ENCODE results near the gene FCHSD2.

DNA sequence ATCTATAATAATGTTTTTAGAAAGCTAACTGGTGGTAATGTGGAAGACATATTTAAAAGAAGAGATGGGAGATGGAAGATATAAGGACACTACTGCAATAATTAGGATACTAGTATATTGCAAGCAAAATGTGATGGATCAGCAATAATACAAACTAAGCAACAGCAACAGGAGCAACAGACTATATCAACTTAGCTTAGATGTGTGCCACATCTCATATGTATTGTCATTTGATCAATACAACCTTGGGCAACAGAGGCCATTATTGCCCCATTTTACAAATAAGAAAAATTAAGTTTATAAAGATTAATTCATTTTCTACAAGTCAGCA lies 4.2 kb downstream of the FCHSD2 start:
- TF ChIP-seq, protein P1, sequence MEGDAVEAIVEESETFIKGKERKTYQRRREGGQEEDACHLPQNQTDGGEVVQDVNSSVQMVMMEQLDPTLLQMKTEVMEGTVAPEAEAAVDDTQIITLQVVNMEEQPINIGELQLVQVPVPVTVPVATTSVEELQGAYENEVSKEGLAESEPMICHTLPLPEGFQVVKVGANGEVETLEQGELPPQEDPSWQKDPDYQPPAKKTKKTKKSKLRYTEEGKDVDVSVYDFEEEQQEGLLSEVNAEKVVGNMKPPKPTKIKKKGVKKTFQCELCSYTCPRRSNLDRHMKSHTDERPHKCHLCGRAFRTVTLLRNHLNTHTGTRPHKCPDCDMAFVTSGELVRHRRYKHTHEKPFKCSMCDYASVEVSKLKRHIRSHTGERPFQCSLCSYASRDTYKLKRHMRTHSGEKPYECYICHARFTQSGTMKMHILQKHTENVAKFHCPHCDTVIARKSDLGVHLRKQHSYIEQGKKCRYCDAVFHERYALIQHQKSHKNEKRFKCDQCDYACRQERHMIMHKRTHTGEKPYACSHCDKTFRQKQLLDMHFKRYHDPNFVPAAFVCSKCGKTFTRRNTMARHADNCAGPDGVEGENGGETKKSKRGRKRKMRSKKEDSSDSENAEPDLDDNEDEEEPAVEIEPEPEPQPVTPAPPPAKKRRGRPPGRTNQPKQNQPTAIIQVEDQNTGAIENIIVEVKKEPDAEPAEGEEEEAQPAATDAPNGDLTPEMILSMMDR (IDR thresholded peaks at IDR 0.05) = no peak
- no peak for TF ChIP-seq POLR2A (IDR thresholded peaks at IDR 0.05)
